ENCODE results near the gene ZNF793.

ZNF793 gene

GRCh38 chr19:37506387-37507166 lies at the start of gene ZNF793:
TSS of gene ZNF793 (plus strand) at chr19:37506939. CDS start at chr19:37523440, 16,501 bp downstream.
- DNase-seq: peak; percentile 29

GRCh38 chr19:37466277-37466797 lies 40.4 kb upstream of the ZNF793 start:
- DNase-seq: no peak

DNA sequence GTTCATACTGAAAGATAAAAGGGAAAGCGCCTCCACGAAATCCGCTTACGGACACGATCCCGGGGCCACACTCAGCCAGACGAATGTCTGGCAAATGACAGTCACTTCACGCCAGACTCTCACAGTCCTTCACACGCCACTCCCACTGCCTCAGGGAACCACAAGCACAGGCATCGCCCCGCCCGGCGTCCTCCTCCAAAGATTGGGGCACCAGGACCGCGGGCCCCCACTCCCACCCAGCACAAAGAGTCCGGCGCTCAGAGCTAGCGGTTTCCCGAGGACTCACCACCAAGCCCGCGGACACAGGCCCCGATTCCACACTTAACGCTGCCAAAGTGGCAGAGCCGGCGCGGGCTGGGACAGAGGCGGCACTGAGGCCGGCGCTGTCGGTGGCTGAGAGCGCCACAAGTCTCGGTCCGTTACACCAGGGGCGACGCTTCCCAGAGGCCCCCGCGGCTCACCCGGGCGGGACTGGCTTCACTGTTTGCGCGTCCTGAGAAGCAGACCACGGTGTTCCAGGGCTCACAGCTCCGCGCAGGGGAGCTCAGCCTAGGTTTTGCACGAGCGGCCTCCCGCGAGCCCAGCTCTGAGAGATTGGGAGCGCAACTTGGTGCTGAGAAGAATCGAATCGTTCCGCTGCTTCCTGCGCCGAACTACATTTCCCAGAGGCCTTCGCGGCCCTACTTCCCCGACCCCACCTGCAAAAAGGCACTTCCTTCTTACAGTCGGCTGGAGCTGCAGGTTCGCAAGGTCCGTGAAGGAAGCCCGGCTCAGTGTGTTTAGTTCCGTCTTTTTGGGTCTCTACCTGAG lies 39.7 kb upstream of the ZNF793 start, which contains the start of gene ZNF569:
Gene ZNF569 (minus strand): TSS at position 647 of the 810 bp plus-strand sequence. CDS start 22,523 bp downstream, outside the sequence.
- DNase-seq: peak; percentile 38

DNA sequence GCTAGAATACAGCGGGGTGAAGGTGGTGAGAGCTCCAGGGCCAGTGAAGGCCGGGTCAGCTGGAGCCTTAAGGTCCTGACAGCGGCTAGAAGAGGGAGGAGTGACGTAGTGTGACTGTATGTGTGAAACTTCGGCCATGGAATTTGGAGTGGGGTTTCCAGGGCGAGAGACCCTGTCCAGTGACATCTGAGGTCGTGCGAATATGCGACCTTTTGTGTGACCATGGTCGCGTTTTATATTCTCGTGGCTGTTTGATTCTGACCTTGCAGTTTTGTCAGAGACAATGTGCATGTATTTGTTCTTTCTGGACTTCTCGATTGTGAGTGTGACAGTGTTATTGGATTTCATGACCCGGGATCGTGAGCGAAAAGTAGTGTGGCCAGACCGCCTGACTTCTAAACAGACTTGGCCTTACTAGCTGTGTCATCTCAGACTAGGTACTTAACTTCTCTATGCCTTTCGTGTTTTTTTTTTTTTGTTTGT lies 39.1 kb upstream of the ZNF793 start:
- DNase-seq: no peak

DNA sequence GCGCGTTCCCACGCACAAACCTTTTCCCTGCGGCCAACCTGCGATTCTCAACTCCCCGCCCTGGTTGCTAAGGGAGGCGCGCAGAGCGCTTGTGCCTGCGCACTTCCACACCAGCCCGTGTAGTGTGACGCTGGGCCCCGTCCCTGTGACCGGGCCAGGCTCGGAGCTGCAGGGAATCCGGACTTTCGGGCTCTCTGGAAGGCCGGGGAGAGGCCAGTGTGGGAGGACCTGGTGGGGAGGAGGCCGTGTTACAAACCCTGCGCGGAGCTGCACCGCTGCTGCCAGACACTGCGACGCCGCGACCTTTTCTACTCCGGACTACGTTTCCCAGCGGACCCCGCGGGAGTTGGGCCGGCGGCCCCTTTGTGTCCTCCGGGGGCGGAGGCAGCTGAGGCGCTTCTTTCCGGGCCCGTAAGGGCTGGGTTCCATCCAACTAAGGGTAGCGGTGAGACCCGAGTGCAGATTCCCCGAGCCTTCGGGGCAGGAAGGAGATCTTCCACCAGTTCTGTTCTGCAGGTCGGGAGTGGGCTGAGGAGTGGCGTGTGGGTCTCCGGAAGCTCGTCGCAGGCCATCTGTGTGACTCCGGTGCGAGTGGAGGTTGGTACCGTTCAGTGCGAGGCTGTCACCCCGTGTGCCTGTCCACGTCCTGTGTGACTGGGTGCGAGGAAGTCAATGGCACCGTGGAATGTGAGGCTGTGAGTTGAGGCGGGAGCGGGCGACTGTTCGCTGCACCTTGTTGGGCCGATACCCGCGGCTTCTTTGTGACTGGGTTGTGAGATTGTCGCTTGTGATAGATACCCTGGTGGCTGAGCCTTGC lies 37.6 kb upstream of the ZNF793 start, which contains the start of gene ZNF570:
Gene ZNF570 (plus strand): TSS at position 396 of the 817 bp plus-strand sequence. CDS start 999 bp downstream, outside the sequence.
- DNase-seq: peak; percentile 39

GRCh38 chr19:37470216-37470615 lies 36.5 kb upstream of the ZNF793 start:
- DNase-seq: no peak

GRCh38 chr19:37472165-37472564 lies 34.6 kb upstream of the ZNF793 start:
- DNase-seq: no peak

- no peak for DNase-seq
Observed at GRCh38 chr19:37484406-37485168, 22.2 kb upstream of the ZNF793 start.

- DNase-seq: no peak
Observed at GRCh38 chr19:37492213-37492612, 14.5 kb upstream of the ZNF793 start.

DNA sequence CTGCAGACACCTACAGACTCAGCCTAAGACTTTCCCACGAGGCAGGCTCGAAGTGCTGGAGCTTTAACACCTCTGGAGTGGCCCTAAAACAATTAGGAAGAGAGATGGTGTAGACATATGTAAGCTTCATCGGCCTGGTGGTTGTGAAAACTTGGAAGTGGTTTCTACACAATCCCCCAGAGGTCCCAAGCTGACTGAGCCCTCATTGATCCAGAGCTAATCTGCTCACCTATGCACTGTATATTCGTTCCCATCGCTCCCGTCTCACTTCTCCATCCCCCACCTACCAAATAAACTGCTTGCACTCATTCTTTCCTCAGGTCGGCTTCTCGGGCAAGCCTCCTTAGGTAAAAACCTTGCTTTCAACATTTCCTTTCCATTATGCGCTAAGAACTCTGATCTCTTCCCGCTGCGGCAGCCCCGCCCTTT lies 767 bp upstream of the ZNF793 start:
- no peak for DNase-seq

DNA sequence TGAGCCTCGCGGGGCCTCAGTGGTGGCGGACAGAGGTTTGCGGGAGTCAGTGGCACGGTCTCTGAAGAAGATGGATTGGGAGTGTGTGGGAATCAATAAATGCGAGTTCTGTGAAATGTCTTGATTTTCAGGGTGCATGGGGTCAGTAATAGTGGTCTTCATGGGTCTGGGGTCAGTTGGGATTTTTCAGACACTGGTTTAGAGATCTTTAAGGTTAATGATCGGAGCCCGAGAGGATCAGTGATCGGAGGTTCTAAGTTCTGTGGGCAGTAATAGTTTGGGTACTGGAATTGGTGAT lies 377 bp downstream of the ZNF793 start:
- DNase-seq: no peak

DNA sequence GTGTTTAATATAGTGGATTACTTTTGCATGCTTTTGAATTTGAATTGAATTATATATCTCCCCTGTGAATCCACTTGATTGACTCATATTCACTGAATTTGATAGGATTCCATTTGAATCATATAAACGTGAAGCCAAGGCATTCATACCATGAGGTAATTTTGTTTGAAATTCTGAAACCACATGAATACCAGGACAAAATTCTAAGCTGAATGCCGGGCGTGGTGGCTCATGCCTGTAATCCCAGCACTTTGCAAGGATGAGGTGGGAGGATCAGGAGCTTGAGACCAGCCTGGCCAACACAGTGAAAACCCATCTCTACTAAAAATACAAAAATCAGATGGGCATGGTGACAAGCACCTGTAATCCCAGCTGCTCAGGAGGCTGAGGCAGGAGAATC lies 4.4 kb downstream of the ZNF793 start:
- DNase-seq: no peak

DNA sequence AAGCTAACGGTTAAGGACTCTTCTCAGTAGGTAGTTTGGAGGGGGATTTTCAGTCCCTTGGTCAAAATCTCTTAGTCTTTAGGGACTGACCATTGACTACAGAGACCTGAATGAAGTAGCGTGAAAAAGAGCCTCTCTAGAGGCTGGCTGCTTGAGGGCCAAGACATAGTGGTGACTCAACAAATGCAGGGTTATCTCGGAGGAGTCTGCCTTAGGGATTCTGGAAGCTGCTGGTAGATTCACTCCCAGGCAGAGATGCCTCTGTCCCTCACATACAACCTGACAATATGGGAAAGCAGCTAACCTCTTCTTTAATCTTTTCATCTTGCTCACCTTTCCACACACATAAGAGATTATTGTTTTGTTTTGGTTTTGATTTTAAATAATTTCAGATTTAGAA lies 5.1 kb downstream of the ZNF793 start:
- DNase-seq: no peak

- no peak for DNase-seq
Observed at GRCh38 chr19:37513397-37513796, 6.7 kb downstream of the ZNF793 start.

- DNase-seq: no peak
Observed at GRCh38 chr19:37519890-37520289, 13.2 kb downstream of the ZNF793 start.

DNA sequence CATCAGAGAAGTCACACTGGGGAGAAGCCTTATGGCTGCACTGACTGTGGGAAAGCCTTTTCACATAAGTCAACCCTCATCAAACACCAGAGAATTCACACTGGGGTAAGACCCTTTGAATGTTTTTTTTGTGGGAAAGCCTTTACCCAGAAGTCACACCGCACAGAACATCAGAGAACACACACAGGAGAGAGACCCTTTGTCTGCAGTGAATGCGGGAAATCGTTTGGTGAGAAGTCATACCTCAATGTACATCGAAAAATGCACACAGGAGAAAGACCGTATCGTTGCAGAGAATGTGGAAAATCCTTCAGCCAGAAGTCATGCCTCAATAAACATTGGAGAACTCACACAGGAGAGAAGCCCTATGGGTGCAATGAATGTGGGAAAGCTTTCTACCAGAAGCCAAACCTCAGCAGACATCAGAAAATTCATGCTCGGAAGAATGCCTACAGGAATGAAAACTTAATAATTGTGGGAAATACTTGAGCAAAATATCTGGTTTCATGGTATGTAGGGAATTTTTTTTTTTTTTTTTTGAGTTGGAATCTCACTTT lies 30.7 kb downstream of the ZNF793 start:
- DNase-seq: no peak

- no peak for DNase-seq
Observed at GRCh38 chr19:37551129-37551993, 44.6 kb downstream of the ZNF793 start.

DNA sequence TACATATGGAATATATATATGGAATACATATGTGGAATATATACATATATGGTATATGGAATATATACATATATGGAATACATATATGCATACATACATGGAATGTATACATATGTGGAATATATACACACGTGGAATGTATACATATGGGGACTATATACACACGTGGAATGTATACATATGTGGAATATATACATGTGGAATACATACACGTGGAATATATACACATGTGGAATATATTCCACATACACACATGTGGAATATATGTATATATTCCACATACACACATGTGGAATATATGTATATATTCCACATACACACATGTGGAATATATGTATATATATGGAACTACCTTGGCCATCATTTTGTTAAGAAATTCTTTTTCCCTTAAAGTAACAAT lies 56.8 kb downstream of the ZNF793 start:
- DNase-seq: no peak

GRCh38 chr19:37564624-37565369 lies 58.1 kb downstream of the ZNF793 start:
- DNase-seq: no peak

DNA sequence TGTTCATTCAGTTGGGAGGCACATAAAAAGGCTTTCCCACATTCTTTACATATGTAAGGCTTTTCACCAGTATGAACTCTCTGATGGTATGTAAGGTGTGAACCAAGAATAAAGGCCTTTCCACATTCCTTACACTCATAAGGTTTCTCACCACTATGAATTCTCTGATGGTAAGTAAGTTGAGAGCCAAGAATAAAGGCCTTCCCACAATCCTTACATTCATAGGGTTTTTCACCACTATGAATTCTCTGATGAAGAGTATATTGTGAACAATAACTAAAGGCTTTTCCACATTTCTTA lies 58.6 kb downstream of the ZNF793 start:
- no peak for DNase-seq

Measured in NCI-H2081 treated with DMSO at 0.1 percent for 48 hours (cell line).